Stimulated activated CD8-positive, alpha-beta memory T cell treated with anti-CD3 and anti-CD28 coated beads, Interleukin-2, amount 100 ng/mL, for 48 hours (primary cell): Measurements from ENCODE around the gene SHC2.
"Not testable (repeated sequence)": the region's sequence is repeated elsewhere in the genome, so short reads cannot be mapped to it uniquely, and the experiment has no call there.

ENCODE experiments used
- DNase-seq, 2 donors: peaks; one replicate each; pipeline ENCODE4 v3.0.0-alpha.2; 2020; ENCODE audit warnings: low read depth in 2 of 2

Gene SHC2

GRCh38 chr19:491146-491741 lies 30.4 kb upstream of the SHC2 start:
- no peak for DNase-seq

GRCh38 chr19:489418-490196 lies 28.8 kb upstream of the SHC2 start:
- DNase-seq = no peak

- DNase-seq = peak; percentile 89 to 93
These were observed 27.9 kb upstream of the SHC2 start for GRCh38 chr19:488505-489417.

- no peak for DNase-seq
These were observed 24.9 kb upstream of the SHC2 start for GRCh38 chr19:485583-486236.

- no peak for DNase-seq
These were observed 24.2 kb upstream of the SHC2 start for GRCh38 chr19:485077-485476.

GRCh38 chr19:484494-484893 lies 23.7 kb upstream of the SHC2 start:
- no peak for DNase-seq

- DNase-seq = no peak
These were observed 22.7 kb upstream of the SHC2 start for GRCh38 chr19:483332-484072.

- no peak for DNase-seq
These were observed 21.6 kb upstream of the SHC2 start for GRCh38 chr19:482186-483041.

GRCh38 chr19:481100-481499 lies 20.3 kb upstream of the SHC2 start:
- not testable (repeated sequence) for DNase-seq

GRCh38 chr19:480016-480855 lies 19.4 kb upstream of the SHC2 start:
- DNase-seq = peak in 1 of 2 donors; percentile 40

- no peak for DNase-seq
These were observed 18.1 kb upstream of the SHC2 start for GRCh38 chr19:478976-479375.

GRCh38 chr19:478236-478903 lies 17.5 kb upstream of the SHC2 start:
- DNase-seq = no peak

- DNase-seq = no peak
These were observed 14.5 kb upstream of the SHC2 start for GRCh38 chr19:475360-475759.

- no peak for DNase-seq
These were observed 13.6 kb upstream of the SHC2 start for GRCh38 chr19:474126-475078.

- no peak for DNase-seq
These were observed 11.4 kb upstream of the SHC2 start for GRCh38 chr19:472005-472858.

GRCh38 chr19:470701-471100 lies 9.9 kb upstream of the SHC2 start:
- DNase-seq = no peak

- no peak for DNase-seq
These were observed 9.0 kb upstream of the SHC2 start for GRCh38 chr19:469833-470232.
